GM10266 (cell line): ENCODE data around the gene PSD.

ENCODE experiments used
- DNase-seq: peaks from one replicate; pipeline ENCODE4 v3.0.0; 2012; ENCODE audit errors: extremely low spot score
- CTCF ChIP-seq: IDR thresholded peaks from 2 replicates; pipeline ENCODE4 v1.5.1; 2012; ENCODE audit warnings: mild to moderate bottlenecking, low read depth; ENCODE audit not compliant: control insufficient read depth, insufficient read depth; ENCODE audit errors: missing control alignments

Gene PSD

DNA sequence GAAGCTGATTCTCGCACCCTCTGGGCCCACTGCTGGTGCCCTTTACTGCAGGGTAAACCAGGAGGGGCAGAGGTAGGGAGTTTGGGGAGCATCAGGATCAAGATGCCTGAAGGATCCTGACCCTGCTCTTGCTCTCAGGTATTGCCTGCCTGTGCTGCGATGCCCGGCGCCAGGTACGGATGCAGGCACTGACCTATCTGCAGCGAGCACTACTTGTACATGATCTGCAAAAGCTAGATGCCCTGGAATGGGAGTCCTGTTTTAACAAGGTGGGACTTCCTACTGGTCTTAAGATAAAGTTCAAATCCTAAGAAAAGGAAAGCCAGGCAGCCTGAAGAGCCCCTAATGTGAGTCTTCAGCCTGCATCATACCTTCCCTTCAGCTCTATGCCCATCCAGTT lies 39.2 kb downstream of the PSD start:
- no peak for TF ChIP-seq CTCF

DNA sequence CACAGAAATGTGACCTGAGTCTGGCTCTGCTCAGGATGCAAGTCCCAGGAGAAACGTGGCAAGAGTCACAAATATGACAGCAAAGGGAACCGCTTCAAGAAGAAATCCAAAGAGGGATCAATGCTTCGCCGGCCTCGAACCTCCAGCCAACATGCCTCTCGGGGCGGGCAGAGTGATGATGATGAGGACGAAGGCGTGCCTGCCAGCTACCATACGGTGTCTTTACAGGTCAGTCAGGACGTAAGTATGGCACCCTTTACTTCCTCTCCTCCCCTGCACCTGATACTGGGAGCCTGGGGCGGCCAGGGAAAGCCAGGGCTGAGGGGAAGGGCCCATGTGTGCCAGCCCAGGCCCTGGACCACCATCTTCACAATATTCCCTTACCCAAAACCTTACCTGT lies 41.7 kb downstream of the PSD start:
- no peak for DNase-seq
- TF ChIP-seq CTCF = no peak

More for the DNA sequence above, 39.2 kb downstream of the PSD start:
- no peak for DNase-seq

DNA sequence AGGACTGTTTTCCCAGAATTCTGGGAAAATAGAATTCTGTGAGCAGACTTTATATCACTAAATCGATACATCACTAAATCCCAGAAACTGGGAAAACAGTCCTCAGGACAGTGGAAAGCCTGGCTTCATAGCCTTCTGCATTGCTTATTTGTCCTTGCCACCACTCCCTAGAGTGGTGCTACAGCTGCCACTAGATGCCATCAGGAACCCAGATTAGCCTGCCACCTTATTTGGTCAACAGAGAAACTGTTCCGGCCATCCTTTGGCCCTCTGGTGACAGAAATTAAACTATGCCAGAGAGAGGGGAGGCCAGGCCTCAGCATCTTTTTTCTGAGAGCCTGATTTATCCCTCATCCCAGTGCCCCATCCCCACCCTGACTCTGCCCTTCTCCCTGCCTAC lies 42.7 kb downstream of the PSD start:
- DNase-seq = no peak
- no peak for TF ChIP-seq CTCF

DNA sequence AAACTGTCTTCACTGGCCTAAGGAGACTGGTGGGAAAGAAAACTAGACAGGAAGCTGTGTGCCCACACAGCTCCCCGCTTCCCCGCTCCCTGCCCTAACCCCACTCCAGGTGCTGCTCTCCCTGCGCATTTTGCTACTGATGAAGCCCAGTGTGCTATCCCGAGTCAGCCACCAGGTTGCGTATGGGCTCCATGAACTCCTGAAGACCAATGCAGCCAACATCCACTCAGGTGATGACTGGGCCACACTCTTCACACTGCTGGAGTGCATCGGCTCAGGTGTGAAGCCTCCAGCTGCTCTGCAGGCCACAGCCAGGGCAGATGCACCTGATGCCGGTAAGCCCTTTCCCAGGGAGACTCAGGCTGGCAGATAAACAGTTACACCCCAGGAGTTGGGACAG lies 43.3 kb downstream of the PSD start:
- TF ChIP-seq CTCF = no peak
- no peak for DNase-seq

GRCh38 chr10:102371295-102371694 lies 47.3 kb downstream of the PSD start:
- no peak for TF ChIP-seq CTCF
- no peak for DNase-seq

DNA sequence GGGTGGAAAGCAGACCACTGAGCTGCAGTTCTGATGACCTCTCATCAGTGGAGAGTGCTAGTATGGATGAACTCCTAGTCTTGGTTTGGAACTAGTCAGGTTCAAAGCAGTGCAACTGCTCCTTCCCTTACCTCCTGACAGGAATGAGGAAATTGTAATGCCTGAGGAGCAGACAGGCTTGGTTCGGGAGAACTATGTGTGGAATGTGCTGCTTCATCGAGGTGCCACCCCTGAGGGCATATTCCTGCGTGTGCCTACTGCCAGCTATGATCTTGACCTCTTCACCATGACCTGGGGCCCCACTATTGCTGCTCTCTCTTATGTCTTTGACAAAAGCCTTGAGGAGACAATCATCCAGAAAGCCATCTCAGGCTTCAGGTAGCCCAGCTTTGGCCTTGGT lies 50.5 kb downstream of the PSD start:
- DNase-seq = no peak
- no peak for TF ChIP-seq CTCF

GRCh38 chr10:102367441-102367840 lies 51.1 kb downstream of the PSD start:
- no peak for TF ChIP-seq CTCF
- DNase-seq = no peak
